ENCODE measurements around the gene TSFM. TPM values are rescaled to one million over a fixed set of nuclear protein-coding genes. Genes with fewer than 3 reads are reported as not detected.

TSFM gene
- total and polyA plus RNA-seq, 2 of the 4 experiments (the other 2 are of a cell fraction), result 11.5 to 14.0 TPM

DNA sequence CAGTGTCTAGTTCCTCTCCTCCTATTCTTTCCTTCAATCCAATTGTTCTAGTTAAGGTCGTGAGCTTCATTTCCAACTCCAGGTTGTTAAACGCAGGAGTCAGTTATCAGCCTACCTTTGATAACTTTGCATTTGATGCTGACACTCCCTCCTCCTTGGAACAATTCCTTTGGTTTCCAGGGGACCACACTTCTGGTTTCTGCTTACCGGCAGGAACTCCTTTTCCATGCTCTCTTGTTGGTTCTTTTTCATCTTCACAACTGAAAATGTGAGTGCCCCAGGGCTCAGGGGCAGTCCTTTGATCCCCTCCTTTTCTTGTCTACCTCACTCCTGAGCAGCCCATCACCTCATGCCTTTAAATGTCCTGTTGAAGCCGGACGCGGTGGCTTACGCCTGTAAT is 5.2 kb upstream of the TSFM start:
- Histone ChIP-seq H3K56ac (ENCODE audit: extremely low read depth, insufficient read depth, low read length) (no peak overlapping the region), H2AFZ (replicated peaks; ENCODE audit: low read length, poor library complexity) (no peak overlapping the region), H2BK20ac (ENCODE audit: low read depth, low read length) (no peak overlapping the region), H4K91ac (ENCODE audit: insufficient read depth, low read depth, low read length) (no peak overlapping the region), H3K36me3 (ENCODE audit: control insufficient read depth, insufficient read depth, low read length) (peaks cover 6% of the 10 kb centered on the region), H3K23ac (ENCODE audit: low read depth, low read length) (no peak overlapping the region), H3K27ac (ENCODE audit: insufficient read depth, low read length) (no peak overlapping the region), H2BK15ac (ENCODE audit: low read depth, low read length) (no peak overlapping the region), H2AK5ac (ENCODE audit: low read depth, low read length) (no peak overlapping the region), H3K79me1 (ENCODE audit: low read depth in 1 of 2, low read length in 2 of 2) (peaks cover 6 to 21% of the 10 kb centered on the region in 2 experiments; a peak in 3 of 4 replicates), H3K9ac (ENCODE audit: low read depth, low read length) (no peak overlapping the region), H4K5ac (ENCODE audit: low read depth, low read length) (no peak overlapping the region), H3K4me3 (ENCODE audit: insufficient read depth, low read depth, low read length) (no peak overlapping the region), H3K14ac (replicated peaks; ENCODE audit: low read depth, low read length) (no peak overlapping the region), H3K18ac (ENCODE audit: low read depth, low read length) (no peak overlapping the region), H2BK5ac (ENCODE audit: low read depth, low read length, poor library complexity, severe bottlenecking) (no peak overlapping the region), H2BK120ac (ENCODE audit: low read depth, low read length) (no peak overlapping the region), H4K20me1 (ENCODE audit: insufficient read depth, low read length) (no peaks in the 10 kb centered on the region), H2AK9ac (replicated peaks; ENCODE audit: low read depth, low read length, poor library complexity) (no peak overlapping the region), H4K8ac (ENCODE audit: low read depth in 2 of 2, low read length in 2 of 2) (no peak overlapping the region), H3K4ac (ENCODE audit: low read depth, low read length) (no peak overlapping the region), H3K9me1 (ENCODE audit: insufficient read depth, low read length) (0 out of 2 replicates have a peak, but pooled peaks cover 3% of the 10 kb centered on the region), H3K4me1 (ENCODE audit: control insufficient read depth, insufficient read depth, low read length) (no peaks in the 10 kb centered on the region), H3K9me3 (ENCODE audit: control insufficient read depth, insufficient read depth, low read length) (no peaks in the 10 kb centered on the region), H3K4me2 (ENCODE audit: low read depth, low read length) (no peak overlapping the region), H3K27me3 (ENCODE audit: control insufficient read depth, insufficient read depth, low read length) (no peaks in the 10 kb centered on the region)
- TF ChIP-seq NFE2L2 (IDR thresholded peaks at IDR 0.05; ENCODE audit: low read depth, low read length) (no peak), FOS (IDR thresholded peaks at IDR 0.05; ENCODE audit: low read depth, low read length) (no peak), SMC3 (IDR thresholded peaks at IDR 0.05; ENCODE audit: low read depth, low read length) (no peak), CEBPB (IDR thresholded peaks at IDR 0.05; ENCODE audit: low read depth, low read length) (no peak), ELK1 (IDR thresholded peaks at IDR 0.05; ENCODE audit: borderline replicate concordance, low read depth, low read length) (no peak), MAZ (IDR thresholded peaks at IDR 0.05; ENCODE audit: borderline replicate concordance, low read depth, low read length) (no peak), RAD21 (IDR thresholded peaks at IDR 0.05; ENCODE audit: low read length) (no peak), MAFK (IDR thresholded peaks at IDR 0.05; ENCODE audit: low read depth, low read length) (no peak), BHLHE40 (IDR thresholded peaks at IDR 0.05; ENCODE audit: low read depth, low read length) (no peak), RCOR1 (IDR thresholded peaks at IDR 0.05; ENCODE audit: insufficient replicate concordance, low read length) (no peak)
- TF ChIP-seq, protein P1, sequence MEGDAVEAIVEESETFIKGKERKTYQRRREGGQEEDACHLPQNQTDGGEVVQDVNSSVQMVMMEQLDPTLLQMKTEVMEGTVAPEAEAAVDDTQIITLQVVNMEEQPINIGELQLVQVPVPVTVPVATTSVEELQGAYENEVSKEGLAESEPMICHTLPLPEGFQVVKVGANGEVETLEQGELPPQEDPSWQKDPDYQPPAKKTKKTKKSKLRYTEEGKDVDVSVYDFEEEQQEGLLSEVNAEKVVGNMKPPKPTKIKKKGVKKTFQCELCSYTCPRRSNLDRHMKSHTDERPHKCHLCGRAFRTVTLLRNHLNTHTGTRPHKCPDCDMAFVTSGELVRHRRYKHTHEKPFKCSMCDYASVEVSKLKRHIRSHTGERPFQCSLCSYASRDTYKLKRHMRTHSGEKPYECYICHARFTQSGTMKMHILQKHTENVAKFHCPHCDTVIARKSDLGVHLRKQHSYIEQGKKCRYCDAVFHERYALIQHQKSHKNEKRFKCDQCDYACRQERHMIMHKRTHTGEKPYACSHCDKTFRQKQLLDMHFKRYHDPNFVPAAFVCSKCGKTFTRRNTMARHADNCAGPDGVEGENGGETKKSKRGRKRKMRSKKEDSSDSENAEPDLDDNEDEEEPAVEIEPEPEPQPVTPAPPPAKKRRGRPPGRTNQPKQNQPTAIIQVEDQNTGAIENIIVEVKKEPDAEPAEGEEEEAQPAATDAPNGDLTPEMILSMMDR (conservative IDR thresholded peaks at IDR 0.05; ENCODE audit: low read depth, low read length), result no peak
- DNase-seq (no peak), ATAC-seq (ENCODE audit: low read depth) (no peak)
- 94% methylated on average over 3 of the region's 7 CpGs; no CpG with 5 or more reads in 1 of the 2 experiments for WGBS, 2 experiments (ENCODE audit: extremely low coverage in 2 of 2, insufficient read length in 1 of 2)
- in situ Hi-C loops (cut with MboI; ENCODE audit: low sequenced_read_pairs) (no loop called here), intact Hi-C loops (cut with micrococcal nuclease) (no loop called here), dilution Hi-C loops (cut with HindIII; ENCODE audit: low sequenced_read_pairs, unreplicated experiment) (no loop called here)
- no TSS peak for BruUV-seq (replicated peaks)
- ChIA-PET CTCF (no interaction called here), POLR2A (ENCODE audit: unreplicated experiment) (no interaction called here)
